Pancreas (tissue), 10 donors: ENCODE data around the gene HDDC3. TPM values are rescaled to one million over a fixed set of nuclear protein-coding genes. Genes with fewer than 3 reads are reported as not detected.
"Not testable (repeated sequence)": the region's sequence is repeated elsewhere in the genome, so short reads cannot be mapped to it uniquely, and the experiment has no call there.

Experiments used
- ATAC-seq, 4 donors: fragments of 200-7000 bp; cut with Tn5 transposase; one replicate each; pipeline versions ENCODE4 v1.8.0 to v1.9.1; 2020; ENCODE audit warnings: mild to moderate bottlenecking in 4 of 4, moderate library complexity in 4 of 4
- DNase-seq, 6 donors: peaks; one replicate each; pipeline ENCODE4 v3.0.0-alpha.2; 2020
- FAIRE-seq: peaks from 2 replicates; lab custom pipeline; 2012; peaks lifted over from hg19 to GRCh38; lab: Jason Lieb, UNC
- H3K27ac ChIP-seq, 4 donors: fragments of 200-600 bp; sonication (generic); 1 replicate in 3 of 4; 2 replicates in 1 of 4; pipeline versions ENCODE4 v1.5.0 to v1.8.0; 2020
- H3K27me3 ChIP-seq, 4 donors: fragments of 200-600 bp; one replicate each; pipeline ENCODE4 v1.8.0; 2021
- H3K36me3 ChIP-seq, 3 donors: fragments of 200-600 bp; sonication (generic) in 1 of 3; one replicate each; pipeline versions ENCODE4 v1.5.0 to v1.8.0; 2020 to 2021
- H3K4me1 ChIP-seq, 3 donors: fragments of 200-600 bp; one replicate each; pipeline ENCODE4 v1.8.0; 2021
- H3K4me3 ChIP-seq, 4 donors: fragments of 200-600 bp; sonication (generic) in 2 of 4; one replicate each; pipeline versions ENCODE4 v1.5.0 to v1.8.0; 2020 to 2021
- H3K9me3 ChIP-seq, 4 donors: fragments of 200-600 bp; one replicate each; pipeline ENCODE4 v1.8.0; 2021
- WGBS, 2 donors: extraction: QIAGEN DNeasy Blood & Tissue Kit; methylation state at CpG; one replicate each; pipeline ENCODE4 v1.1.7; 2013; 5-methylcytosine and 5-hydroxymethylcytosine counted together
- intact Hi-C, 3 donors: fragments of 100-400 bp; cut with DNase I; formaldehyde crosslinking; loops; one replicate each; pipeline versions ENCODE4 v1.11.1 to v1.14.2; 2022
- polyA plus RNA-seq, 2 donors: library from polyadenylated mRNA; stranded (reverse); fragments of 200-250 nt; gene quantifications; one replicate each; pipeline ENCODE4 v1.2.3, GENCODE V29; 2013
- total RNA-seq, 6 donors: library from RNA; stranded (reverse); fragmentation: NEBNext Ultra II Directional in 4 of 6; extraction: Animal tissue kit (Norgen Biotek cat#: 25700) in 4 of 6; gene quantifications; one replicate each; pipeline versions ENCODE4 v1.2.1 to v1.2.4, GENCODE V29; 2021 to 2023
- TF ChIP-seq, protein P1 (sequence below), 4 donors: fragments of 200-600 bp; sonication (generic) in 3 of 4; IDR thresholded peaks; one replicate each; pipeline versions ENCODE4 v1.5.0 to v1.8.0; 2021; ENCODE audit warnings: antibody characterized with exemption in 4 of 4
- donor health status: healthy with polysubstance abuse.
- donor health status: DM: no; HTN: no; CAD: no; lungs with moderate emphysema.
- donor health status: DM: no; HTN: no; CAD: no.
- donor health status: control.
- donor health status: control.
- donor health status: Bipolar disorder and iron deficiency.
- donor health status: DM: yes; HTN: yes; CAD: no.
- donor health status: DM: no; HTN: no; CAD: no.
- donor health status: DM: no; HTN: no; CAD: no.
- donor health status: DM: yes; HTN: yes; CAD: no.

HDDC3 gene
- total and polyA plus RNA-seq, 8 donors = 10.3 to 20.9 (median 15.0) TPM

- 0% methylated on average over 46 to 71 of the region's 71 CpGs for WGBS, 2 donors
Measured at GRCh38 chr15:90902040-90902839, 30.1 kb downstream of the HDDC3 start.

DNA sequence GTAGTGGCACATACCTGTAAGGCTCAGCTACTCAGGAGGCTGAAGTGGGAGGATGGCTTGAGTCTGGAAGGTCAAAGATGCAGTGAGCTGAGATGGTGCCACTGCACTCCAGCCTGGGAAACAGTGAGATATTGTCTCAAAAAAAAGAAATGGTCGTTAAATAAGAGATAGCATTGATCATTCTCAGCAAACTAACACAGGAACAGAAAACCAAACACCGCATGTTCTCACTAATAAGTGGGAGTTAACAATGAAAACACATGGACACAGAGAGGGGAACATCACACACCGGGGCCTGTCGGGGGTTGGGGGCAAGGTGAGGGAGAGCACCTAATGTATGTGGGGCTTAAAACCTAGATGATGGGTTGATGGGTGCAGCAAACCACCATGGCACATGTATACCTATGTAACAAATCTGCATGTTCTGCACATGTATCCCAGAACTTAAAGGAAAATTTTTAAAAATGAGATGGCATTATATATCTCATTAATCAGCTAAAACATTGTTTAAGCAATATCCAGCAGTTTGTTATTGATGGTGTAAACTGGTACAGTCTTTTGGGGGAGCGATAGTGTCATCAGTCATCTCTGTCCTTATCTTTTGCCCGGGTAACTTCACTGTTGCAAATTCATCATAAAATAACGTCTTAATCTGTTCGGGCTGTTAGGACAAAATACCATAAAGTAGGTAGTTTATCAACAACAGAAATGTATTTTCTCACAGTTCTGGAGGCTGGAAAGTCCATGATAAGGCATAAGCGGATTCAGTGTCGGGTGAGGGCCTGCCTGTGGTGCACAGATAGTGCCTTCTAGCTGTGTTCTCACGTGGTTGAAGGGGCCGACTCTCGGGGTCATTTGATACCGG is 30.9 kb downstream of the HDDC3 start:
- Histone ChIP-seq H3K9me3 (no peaks in the 10 kb centered on the region), H3K36me3 (peaks cover 0 to 7% (median under 1%) of the 10 kb centered on the region in 3 donors), H3K27me3 (no peaks in the 10 kb centered on the region), H3K4me3 (peak overlapping the region in 3 of 4 donors; percentile 18 to 82 (median 63)), H3K4me1 (peaks cover 10 to 33% (median 15%) of the 10 kb centered on the region in 3 donors), H3K27ac (peak overlapping the region; percentile 80 to 92 (median 86))
- no peak for ATAC-seq
- intact Hi-C loops = no loop called here
- 31 to 33% methylated on average over 14 of the region's 14 CpGs for WGBS, 2 donors
- no peak for FAIRE-seq
- TF ChIP-seq, protein P1, sequence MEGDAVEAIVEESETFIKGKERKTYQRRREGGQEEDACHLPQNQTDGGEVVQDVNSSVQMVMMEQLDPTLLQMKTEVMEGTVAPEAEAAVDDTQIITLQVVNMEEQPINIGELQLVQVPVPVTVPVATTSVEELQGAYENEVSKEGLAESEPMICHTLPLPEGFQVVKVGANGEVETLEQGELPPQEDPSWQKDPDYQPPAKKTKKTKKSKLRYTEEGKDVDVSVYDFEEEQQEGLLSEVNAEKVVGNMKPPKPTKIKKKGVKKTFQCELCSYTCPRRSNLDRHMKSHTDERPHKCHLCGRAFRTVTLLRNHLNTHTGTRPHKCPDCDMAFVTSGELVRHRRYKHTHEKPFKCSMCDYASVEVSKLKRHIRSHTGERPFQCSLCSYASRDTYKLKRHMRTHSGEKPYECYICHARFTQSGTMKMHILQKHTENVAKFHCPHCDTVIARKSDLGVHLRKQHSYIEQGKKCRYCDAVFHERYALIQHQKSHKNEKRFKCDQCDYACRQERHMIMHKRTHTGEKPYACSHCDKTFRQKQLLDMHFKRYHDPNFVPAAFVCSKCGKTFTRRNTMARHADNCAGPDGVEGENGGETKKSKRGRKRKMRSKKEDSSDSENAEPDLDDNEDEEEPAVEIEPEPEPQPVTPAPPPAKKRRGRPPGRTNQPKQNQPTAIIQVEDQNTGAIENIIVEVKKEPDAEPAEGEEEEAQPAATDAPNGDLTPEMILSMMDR (IDR thresholded peaks at IDR 0.05) = no peak
- peak in 1 of 6 donors; percentile 23 for DNase-seq

More at GRCh38 chr15:90902040-90902839, 30.1 kb downstream of the HDDC3 start:
- FAIRE-seq (no peak), DNase-seq (peak; percentile 74 to 90 (median 84)), ATAC-seq (peak; percentile 74 to 87 (median 78))
- Histone ChIP-seq H3K4me1 (peaks cover 10 to 41% (median 22%) of the 10 kb centered on the region in 3 donors), H3K27ac (peak overlapping the region; percentile 80 to 92 (median 86)), H3K36me3 (peaks cover 0 to 9% (median 9%) of the 10 kb centered on the region in 3 donors), H3K4me3 (peak overlapping the region; percentile 18 to 82 (median 57)), H3K9me3 (no peaks in the 10 kb centered on the region), H3K27me3 (no peaks in the 10 kb centered on the region)
- intact Hi-C loops = no loop called here
- TF ChIP-seq, protein P1 (IDR thresholded peaks at IDR 0.05) = peak in 3 of 4 donors; percentile 54 to 73 (median 71)

- H3K9me3 ChIP-seq, FAIRE-seq, H3K4me3 ChIP-seq, DNase-seq, ATAC-seq, H3K27me3 ChIP-seq, H3K27ac ChIP-seq, intact Hi-C loops, H3K4me1 ChIP-seq: not testable (repeated sequence)
- H3K36me3 ChIP-seq = peaks cover 0 to 12% (median 9%) of the 10 kb centered on the region in 3 donors
- WGBS, 2 donors = 92 to 96% methylated on average over 14 of the region's 14 CpGs
Measured at GRCh38 chr15:90897131-90897655, 35.2 kb downstream of the HDDC3 start.

GRCh38 chr15:90895571-90896117 is 36.7 kb downstream of the HDDC3 start:
- no peaks in the 10 kb centered on the region for H3K4me1 ChIP-seq
- DNase-seq = no peak
- FAIRE-seq = no peak
- ATAC-seq = peak in 1 of 4 donors; percentile 31
- H3K27me3 ChIP-seq = no peaks in the 10 kb centered on the region
- no peak overlapping the region for H3K4me3 ChIP-seq
- H3K27ac ChIP-seq = no peak overlapping the region
- intact Hi-C loops = no loop called here
- peaks cover 0 to 17% (median 9%) of the 10 kb centered on the region in 3 donors for H3K36me3 ChIP-seq
- no peaks in the 10 kb centered on the region for H3K9me3 ChIP-seq
- TF ChIP-seq, protein P1 (IDR thresholded peaks at IDR 0.05) = no peak
- WGBS, 2 donors = 74 to 83% methylated on average over 10 of the region's 10 CpGs
